ENCODE results near the gene FABP6. TPM values are rescaled to one million over a fixed set of nuclear protein-coding genes. Genes with fewer than 3 reads are reported as not detected.

FABP6 gene
- total and polyA plus RNA-seq, 9 of the 15 experiments (the other 6 are each of a cell fraction or from before 2014, with no cell fraction given): 0.11 to 0.33 (median 0.21) TPM; not detected in 4

- TF ChIP-seq ETV1 (tag; conservative IDR thresholded peaks at IDR 0.05; ENCODE audit: low read depth): peak; percentile 97
- TF ChIP-seq ZBTB2 (IDR thresholded peaks at IDR 0.05): peak; percentile 92
- no peak for TF ChIP-seq SAFB2 (IDR thresholded peaks at IDR 0.05; ENCODE audit: borderline replicate concordance, low read depth, low read length, severe bottlenecking)
- 0 out of 2 replicates have a peak, but pooled peaks have one; percentile 28 for TF ChIP-seq MEF2A (IDR thresholded peaks at IDR 0.05; ENCODE audit: control insufficient read depth, low read depth, low read length)
- peak; percentile 88; the same call in 1 of the 2 replicates for TF ChIP-seq CC2D1A (IDR thresholded peaks at IDR 0.05)
- TF ChIP-seq, protein P1, sequence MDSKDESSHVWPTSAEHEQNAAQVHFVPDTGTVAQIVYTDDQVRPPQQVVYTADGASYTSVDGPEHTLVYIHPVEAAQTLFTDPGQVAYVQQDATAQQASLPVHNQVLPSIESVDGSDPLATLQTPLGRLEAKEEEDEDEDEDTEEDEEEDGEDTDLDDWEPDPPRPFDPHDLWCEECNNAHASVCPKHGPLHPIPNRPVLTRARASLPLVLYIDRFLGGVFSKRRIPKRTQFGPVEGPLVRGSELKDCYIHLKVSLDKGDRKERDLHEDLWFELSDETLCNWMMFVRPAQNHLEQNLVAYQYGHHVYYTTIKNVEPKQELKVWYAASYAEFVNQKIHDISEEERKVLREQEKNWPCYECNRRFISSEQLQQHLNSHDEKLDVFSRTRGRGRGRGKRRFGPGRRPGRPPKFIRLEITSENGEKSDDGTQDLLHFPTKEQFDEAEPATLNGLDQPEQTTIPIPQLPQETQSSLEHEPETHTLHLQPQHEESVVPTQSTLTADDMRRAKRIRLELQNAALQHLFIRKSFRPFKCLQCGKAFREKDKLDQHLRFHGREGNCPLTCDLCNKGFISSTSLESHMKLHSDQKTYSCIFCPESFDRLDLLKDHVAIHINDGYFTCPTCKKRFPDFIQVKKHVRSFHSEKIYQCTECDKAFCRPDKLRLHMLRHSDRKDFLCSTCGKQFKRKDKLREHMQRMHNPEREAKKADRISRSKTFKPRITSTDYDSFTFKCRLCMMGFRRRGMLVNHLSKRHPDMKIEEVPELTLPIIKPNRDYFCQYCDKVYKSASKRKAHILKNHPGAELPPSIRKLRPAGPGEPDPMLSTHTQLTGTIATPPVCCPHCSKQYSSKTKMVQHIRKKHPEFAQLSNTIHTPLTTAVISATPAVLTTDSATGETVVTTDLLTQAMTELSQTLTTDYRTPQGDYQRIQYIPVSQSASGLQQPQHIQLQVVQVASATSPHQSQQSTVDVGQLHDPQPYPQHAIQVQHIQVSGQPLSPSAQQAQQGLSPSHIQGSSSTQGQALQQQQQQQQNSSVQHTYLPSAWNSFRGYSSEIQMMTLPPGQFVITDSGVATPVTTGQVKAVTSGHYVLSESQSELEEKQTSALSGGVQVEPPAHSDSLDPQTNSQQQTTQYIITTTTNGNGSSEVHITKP (IDR thresholded peaks at IDR 0.05; ENCODE audit: partially characterized antibody): peak; percentile 68
- peak; percentile 89 for TF ChIP-seq LEF1 (IDR thresholded peaks at IDR 0.05)
- TF ChIP-seq CREB1 (IDR thresholded peaks at IDR 0.05): no peak
- peak; percentile 53; the same call in 1 of the 2 replicates for TF ChIP-seq CREB1 (CRISPR knock-in tag; IDR thresholded peaks at IDR 0.05)
- TF ChIP-seq, protein P2, sequence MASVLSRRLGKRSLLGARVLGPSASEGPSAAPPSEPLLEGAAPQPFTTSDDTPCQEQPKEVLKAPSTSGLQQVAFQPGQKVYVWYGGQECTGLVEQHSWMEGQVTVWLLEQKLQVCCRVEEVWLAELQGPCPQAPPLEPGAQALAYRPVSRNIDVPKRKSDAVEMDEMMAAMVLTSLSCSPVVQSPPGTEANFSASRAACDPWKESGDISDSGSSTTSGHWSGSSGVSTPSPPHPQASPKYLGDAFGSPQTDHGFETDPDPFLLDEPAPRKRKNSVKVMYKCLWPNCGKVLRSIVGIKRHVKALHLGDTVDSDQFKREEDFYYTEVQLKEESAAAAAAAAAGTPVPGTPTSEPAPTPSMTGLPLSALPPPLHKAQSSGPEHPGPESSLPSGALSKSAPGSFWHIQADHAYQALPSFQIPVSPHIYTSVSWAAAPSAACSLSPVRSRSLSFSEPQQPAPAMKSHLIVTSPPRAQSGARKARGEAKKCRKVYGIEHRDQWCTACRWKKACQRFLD (CRISPR knock-in tag; IDR thresholded peaks at IDR 0.05): 0 out of 2 replicates have a peak, but pooled peaks have one; percentile 8
- no peak for TF ChIP-seq SIN3A (IDR thresholded peaks at IDR 0.05; ENCODE audit: borderline replicate concordance in 2 of 2, control insufficient read depth in 1 of 2, low read depth in 2 of 2, low read length in 2 of 2)
- peak; percentile 84 for TF ChIP-seq ETV5 (CRISPR knock-in tag; IDR thresholded peaks at IDR 0.05; ENCODE audit: low read depth)
- no peak for TF ChIP-seq FOXP4 (CRISPR knock-in tag; IDR thresholded peaks at IDR 0.05; ENCODE audit: borderline replicate concordance)
- no peak for TF ChIP-seq BDP1 (IDR thresholded peaks at IDR 0.05; ENCODE audit: insufficient read depth, insufficient read length)
- TF ChIP-seq, protein P3, sequence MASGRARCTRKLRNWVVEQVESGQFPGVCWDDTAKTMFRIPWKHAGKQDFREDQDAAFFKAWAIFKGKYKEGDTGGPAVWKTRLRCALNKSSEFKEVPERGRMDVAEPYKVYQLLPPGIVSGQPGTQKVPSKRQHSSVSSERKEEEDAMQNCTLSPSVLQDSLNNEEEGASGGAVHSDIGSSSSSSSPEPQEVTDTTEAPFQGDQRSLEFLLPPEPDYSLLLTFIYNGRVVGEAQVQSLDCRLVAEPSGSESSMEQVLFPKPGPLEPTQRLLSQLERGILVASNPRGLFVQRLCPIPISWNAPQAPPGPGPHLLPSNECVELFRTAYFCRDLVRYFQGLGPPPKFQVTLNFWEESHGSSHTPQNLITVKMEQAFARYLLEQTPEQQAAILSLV (tag; IDR thresholded peaks at IDR 0.05): peak; percentile 68; the same call in 1 of the 2 replicates
Measured at GRCh38 chr5:160197341-160198144, 31.8 kb upstream of the FABP6 start (continued).

All from K562 (cell line).